GM12865 (cell line): ENCODE measurements around the gene ZFAND2B.

ENCODE experiments used
- DNase-seq: peaks from one replicate; pipeline ENCODE4 v3.0.0; 2010; ENCODE audit warnings: low read depth
- H3K4me3 ChIP-seq: 2 replicates; pipeline ENCODE4 v1.5.1; 2011; ENCODE audit warnings: mild to moderate bottlenecking, low read depth, low read length, control low read depth
- TF ChIP-seq, protein P1 (sequence below): IDR thresholded peaks from 2 replicates; pipeline ENCODE4 v1.5.1; 2011; ENCODE audit warnings: low read length, control low read depth, low read depth, inconsistent platforms; ENCODE audit not compliant: insufficient read depth; ENCODE audit errors: missing control alignments

The ZFAND2B gene

DNA sequence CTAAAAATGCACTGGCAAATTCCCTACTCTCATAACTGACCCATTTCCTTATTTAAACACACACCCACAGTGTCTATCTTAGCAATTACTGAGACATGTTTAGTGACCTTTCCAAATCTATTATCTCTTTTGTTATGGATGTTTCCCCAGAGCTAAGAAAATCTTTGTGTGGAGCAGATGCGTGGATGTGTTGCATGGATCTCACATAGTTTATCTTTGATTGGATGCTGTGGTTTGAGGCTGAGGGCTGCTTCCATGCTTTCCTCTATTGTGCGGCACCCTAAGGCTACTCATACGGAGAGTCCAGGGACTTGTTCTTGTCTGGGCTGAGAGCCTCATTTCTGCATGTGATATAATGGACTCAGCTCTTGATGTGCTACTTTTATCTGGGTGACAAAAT, 27.7 kb downstream of the ZFAND2B start:
- H3K4me3 ChIP-seq = no peak overlapping the region
- TF ChIP-seq, protein P1, sequence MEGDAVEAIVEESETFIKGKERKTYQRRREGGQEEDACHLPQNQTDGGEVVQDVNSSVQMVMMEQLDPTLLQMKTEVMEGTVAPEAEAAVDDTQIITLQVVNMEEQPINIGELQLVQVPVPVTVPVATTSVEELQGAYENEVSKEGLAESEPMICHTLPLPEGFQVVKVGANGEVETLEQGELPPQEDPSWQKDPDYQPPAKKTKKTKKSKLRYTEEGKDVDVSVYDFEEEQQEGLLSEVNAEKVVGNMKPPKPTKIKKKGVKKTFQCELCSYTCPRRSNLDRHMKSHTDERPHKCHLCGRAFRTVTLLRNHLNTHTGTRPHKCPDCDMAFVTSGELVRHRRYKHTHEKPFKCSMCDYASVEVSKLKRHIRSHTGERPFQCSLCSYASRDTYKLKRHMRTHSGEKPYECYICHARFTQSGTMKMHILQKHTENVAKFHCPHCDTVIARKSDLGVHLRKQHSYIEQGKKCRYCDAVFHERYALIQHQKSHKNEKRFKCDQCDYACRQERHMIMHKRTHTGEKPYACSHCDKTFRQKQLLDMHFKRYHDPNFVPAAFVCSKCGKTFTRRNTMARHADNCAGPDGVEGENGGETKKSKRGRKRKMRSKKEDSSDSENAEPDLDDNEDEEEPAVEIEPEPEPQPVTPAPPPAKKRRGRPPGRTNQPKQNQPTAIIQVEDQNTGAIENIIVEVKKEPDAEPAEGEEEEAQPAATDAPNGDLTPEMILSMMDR = no peak
- no peak for DNase-seq

- TF ChIP-seq, protein P1 = no peak
- no peak for DNase-seq
Measured at GRCh38 chr2:219243291-219243761, 36.7 kb downstream of the ZFAND2B start.

DNA sequence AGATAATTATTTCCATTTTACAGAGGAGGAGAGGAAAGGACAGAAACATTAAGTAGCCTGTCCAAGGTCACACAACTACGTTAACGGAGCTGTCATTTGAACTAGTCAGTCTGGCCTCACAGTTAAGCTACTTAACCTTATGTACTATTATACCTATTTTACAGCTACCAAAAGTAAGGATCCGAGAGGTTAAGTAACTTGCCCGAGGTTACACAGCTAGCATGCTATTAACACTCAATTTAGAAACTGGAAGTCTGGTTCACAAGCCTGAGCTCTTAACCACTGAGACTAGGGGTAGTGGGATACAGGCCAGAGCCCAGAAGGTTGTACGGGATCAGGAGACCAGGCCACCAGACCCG, 38.2 kb downstream of the ZFAND2B start:
- peak overlapping the region; percentile 82 for H3K4me3 ChIP-seq
- DNase-seq = no peak
- TF ChIP-seq, protein P1 = no peak

More at GRCh38 chr2:219243291-219243761, 36.7 kb downstream of the ZFAND2B start:
- no peak overlapping the region for H3K4me3 ChIP-seq

- TF ChIP-seq, protein P1 = no peak
- DNase-seq = peak; percentile 96
- peak within 1 kb of the TSS; percentile 82 for H3K4me3 ChIP-seq
Measured at GRCh38 chr2:219245148-219245898, 38.7 kb downstream of the ZFAND2B start, which contains the start of the genes GLB1L and STK16. Gene GLB1L (minus strand): TSS chr2:219245444. CDS start chr2:219243573, 1,871 bp downstream. Gene STK16 (plus strand): TSS chr2:219245479. CDS start chr2:219246000, 521 bp downstream.

GRCh38 chr2:219245899-219246230, 39.3 kb downstream of the ZFAND2B start:
- no peak for DNase-seq
- H3K4me3 ChIP-seq = peak overlapping the region; percentile 82
- TF ChIP-seq, protein P1 = no peak

- TF ChIP-seq, protein P1 = no peak
- DNase-seq = no peak
- no peak overlapping the region; the same call in 1 of the 2 replicates for H3K4me3 ChIP-seq
Measured at GRCh38 chr2:219246559-219246958, 40.0 kb downstream of the ZFAND2B start.
